GM21381 (cell line): ENCODE results near the gene ARF6.
A peak's percentile ranks its signal among the peaks of the same experiment; 100 is the strongest.
"Not testable (repeated sequence)": the region's sequence is repeated elsewhere in the genome, so short reads cannot be mapped to it uniquely, and the experiment has no call there.

Source experiments
- ATAC-seq: cut with Tn5 transposase; IDR thresholded peaks from one replicate; pipeline ENCODE4 v1.9.1; 2021; ENCODE audit warnings: mild to moderate bottlenecking, moderate library complexity; ENCODE audit not compliant: unreplicated experiment

Gene ARF6

GRCh38 chr14:49892636-49893308 is at the start of gene ARF6:
ARF6 (plus strand) TSS chr14:49893082; CDS start chr14:49893737, 655 bp downstream.
- peak; percentile 86 for ATAC-seq

GRCh38 chr14:49849213-49849847 is 43.6 kb upstream of the ARF6 start:
- no peak for ATAC-seq

GRCh38 chr14:49851813-49852212 is 41.1 kb upstream of the ARF6 start:
- no peak for ATAC-seq

GRCh38 chr14:49852301-49853157 is 40.4 kb upstream of the ARF6 start, which contains the start of gene NEMF:
NEMF (minus strand) TSS chr14:49852788; CDS start chr14:49852753, 35 bp downstream.
- ATAC-seq, result peak; percentile 71

- ATAC-seq, result peak; percentile 14
Measured at GRCh38 chr14:49853158-49853477, 39.8 kb upstream of the ARF6 start.

- ATAC-seq, result peak; percentile 37
Measured at GRCh38 chr14:49853572-49854375, 39.1 kb upstream of the ARF6 start.

- ATAC-seq, result no peak
Measured at GRCh38 chr14:49857427-49858003, 35.4 kb upstream of the ARF6 start.

GRCh38 chr14:49858383-49858782 is 34.5 kb upstream of the ARF6 start:
- no peak for ATAC-seq

- no peak for ATAC-seq
Measured at GRCh38 chr14:49860988-49861698, 31.7 kb upstream of the ARF6 start.

GRCh38 chr14:49861699-49862088 is 31.2 kb upstream of the ARF6 start:
- ATAC-seq, result peak; percentile 8

GRCh38 chr14:49862089-49862673 is 30.7 kb upstream of the ARF6 start:
- ATAC-seq, result peak; percentile 27

- ATAC-seq, result no peak
Measured at GRCh38 chr14:49863487-49864281, 29.2 kb upstream of the ARF6 start.

- ATAC-seq, result no peak
Measured at GRCh38 chr14:49865431-49865859, 27.4 kb upstream of the ARF6 start.

GRCh38 chr14:49867831-49868719 is 24.8 kb upstream of the ARF6 start:
- ATAC-seq, result peak; percentile 86

- no peak for ATAC-seq
Measured at GRCh38 chr14:49868720-49869114, 24.2 kb upstream of the ARF6 start.

- no peak for ATAC-seq
Measured at GRCh38 chr14:49870908-49871307, 22.0 kb upstream of the ARF6 start.

- not testable (repeated sequence) for ATAC-seq
Measured at GRCh38 chr14:49873548-49873947, 19.3 kb upstream of the ARF6 start.
